Caki2 (cell line): ENCODE measurements around the gene CTBP2. TPM values are rescaled to one million over a fixed set of nuclear protein-coding genes. Genes with fewer than 3 reads are reported as not detected.
A peak's percentile ranks its signal among the peaks of the same experiment; 100 is the strongest.
"Not testable (repeated sequence)": the region's sequence is repeated elsewhere in the genome, so short reads cannot be mapped to it uniquely, and the experiment has no call there.

ENCODE experiments used
- DNase-seq: peaks from one replicate; pipeline ENCODE4 v3.0.0-alpha.2; 2015; ENCODE audit warnings: low read depth
- in situ Hi-C: cut with HindIII; loops from 2 replicates; pipeline ENCODE4 v1.10.0; 2016; ENCODE audit warnings: low sequenced_read_pairs, low pct_unique_long_range_greater_than_20kb, mixed read lengths
- total RNA-seq: library from RNA; depleted of rRNA; stranded (reverse); fragments of >200 nt; shearing (Covaris generic); gene quantifications from 2 replicates; pipeline ENCODE4 v1.2.3, GENCODE V29; 2014; ENCODE audit warnings: low replicate concordance

The CTBP2 gene
- total RNA-seq, 1 experiment from 2014 or later, result 82.4 TPM

GRCh38 chr10:125064681-125065492 is 95.5 kb downstream of the CTBP2 start:
- peak; percentile 93 for DNase-seq
- in situ Hi-C loops, result no loop called here

DNA sequence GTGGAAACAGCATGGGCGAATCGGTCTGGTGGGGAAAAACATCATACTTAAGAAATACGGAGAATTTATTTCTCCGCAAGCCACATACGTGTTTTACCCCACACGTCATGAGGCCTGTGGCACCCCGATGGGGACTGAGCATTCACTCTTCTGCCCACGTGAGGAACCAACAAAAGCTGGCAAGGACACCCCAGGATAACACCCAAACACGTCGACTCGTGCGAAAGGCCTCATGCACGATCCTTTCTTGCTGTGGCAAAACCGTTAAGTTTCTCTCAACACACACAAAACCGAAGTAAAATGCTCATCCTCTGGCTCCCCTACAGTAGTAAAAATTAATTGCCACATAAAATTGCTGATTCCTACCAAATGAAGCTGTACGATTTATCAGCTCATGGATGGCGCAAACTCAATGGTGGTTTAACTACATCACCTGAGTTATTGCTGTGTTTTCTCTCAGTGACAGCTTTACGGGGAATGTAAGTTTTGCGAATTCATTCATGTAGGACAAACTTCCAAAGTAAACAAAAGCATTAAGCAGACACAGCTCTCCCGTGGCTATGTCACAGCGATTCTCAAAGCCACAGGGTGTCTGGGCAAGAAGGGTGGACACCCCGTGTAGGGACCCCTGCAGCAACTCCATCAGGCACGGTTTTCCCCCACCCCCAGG is 97.0 kb downstream of the CTBP2 start:
- in situ Hi-C loops, result no loop called here

DNA sequence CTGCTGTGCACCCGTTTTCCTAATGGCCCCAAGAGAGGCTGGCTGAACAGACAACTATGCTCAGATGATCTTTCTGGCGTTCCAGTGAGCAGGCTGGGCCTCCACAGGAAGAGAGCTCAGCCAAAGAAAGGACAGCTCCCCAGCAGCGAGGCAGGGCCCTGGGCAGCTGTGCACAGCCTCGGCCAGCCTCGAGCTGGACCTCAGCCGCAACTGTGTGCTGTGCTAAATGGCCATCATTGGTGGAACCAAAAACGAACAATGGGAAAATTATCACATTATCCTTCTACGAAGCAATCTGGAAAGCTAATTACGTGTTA is 97.5 kb downstream of the CTBP2 start:
- no peak for DNase-seq
- in situ Hi-C loops, result no loop called here

More for the DNA sequence above, 97.0 kb downstream of the CTBP2 start:
- DNase-seq, result peak; percentile 56

DNA sequence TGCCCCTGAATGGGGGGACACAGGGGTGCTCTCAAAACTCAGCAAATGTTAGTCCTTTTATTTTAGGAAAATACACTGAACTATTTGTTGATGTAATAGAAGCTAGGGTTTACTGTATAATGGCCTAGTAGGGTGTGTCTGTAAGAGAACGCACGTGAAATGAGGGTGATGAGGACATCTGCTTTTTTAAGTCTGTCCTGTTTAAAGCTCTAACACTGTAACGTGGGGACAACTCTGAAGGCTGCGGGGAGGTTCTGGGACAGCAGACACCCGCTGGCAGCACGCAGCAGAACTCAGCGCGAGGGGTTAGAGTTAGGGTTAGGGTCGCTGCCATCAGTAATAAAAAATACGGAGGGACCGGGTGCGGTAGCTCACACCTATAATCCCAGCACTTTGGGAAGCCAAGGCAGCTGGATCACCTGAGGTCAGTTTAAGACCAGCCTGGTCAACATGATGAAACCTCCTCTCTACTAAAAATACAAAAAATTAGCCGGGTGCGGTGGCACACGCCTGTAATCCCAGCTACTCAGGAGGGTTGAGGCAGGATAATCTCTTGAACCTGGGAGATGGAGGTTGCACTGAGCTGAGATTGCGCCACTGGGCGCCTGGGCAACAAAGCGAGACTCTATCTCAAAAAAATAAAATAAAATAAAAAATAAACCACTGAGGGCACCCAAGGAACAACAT is 98.0 kb downstream of the CTBP2 start:
- in situ Hi-C loops, result no loop called here

DNA sequence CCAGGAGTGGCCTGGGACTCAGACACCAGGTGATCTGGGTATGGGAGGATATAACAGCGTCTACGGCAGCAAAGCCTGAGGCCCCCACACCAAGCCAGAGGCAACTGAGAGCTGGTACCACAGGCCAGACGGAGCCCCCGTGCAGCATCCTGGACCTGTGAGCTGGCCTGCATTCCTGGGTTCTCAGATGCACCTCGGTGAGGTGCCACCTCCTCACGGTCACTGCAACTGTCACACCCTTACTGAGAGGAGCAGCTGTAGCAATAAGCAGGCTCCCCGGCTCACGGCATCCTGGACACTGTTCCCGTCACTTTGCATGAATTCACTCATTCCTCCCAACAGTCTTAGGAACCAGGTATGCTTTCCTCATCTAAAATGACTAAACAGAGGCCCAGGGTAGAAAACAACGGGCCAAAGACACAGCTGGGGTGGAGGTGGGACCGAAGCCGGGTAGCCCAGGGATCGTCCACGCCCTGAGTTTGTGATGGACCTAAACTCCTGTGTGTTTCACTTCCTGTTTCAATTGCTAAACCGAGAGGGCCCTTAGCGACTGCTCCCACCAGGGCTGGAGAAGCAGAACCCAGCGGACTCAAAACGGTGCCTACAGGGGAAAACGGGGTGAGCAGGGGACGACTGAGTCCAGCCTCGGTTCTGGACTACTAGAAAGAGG is 98.7 kb downstream of the CTBP2 start:
- DNase-seq, result no peak
- in situ Hi-C loops, result no loop called here

More for the DNA sequence above, 98.0 kb downstream of the CTBP2 start:
- DNase-seq, result no peak

GRCh38 chr10:125060826-125061556 is 99.4 kb downstream of the CTBP2 start:
- DNase-seq, result peak; percentile 78
- in situ Hi-C loops, result no loop called here

DNA sequence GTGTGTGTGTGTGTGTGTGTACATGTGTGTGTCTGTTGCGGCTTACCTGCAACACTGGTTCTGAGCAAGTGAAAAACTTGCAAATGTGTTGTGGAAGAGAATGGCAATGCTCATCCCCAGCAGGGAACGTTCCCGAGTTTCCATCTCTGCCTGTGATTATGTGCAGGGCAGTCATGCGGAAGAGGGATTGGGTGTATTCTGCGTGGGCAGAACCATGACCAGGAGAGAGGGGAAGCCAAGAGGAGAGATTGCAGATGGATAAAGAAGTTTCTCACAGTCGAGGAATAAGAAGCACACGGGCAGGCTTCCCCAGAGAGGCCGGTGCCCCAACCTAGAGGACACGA is 99.9 kb downstream of the CTBP2 start:
- in situ Hi-C loops, result no loop called here
- peak; percentile 60 for DNase-seq

GRCh38 chr10:125060026-125060425 is 100.3 kb downstream of the CTBP2 start:
- no peak for DNase-seq
- in situ Hi-C loops, result no loop called here

DNA sequence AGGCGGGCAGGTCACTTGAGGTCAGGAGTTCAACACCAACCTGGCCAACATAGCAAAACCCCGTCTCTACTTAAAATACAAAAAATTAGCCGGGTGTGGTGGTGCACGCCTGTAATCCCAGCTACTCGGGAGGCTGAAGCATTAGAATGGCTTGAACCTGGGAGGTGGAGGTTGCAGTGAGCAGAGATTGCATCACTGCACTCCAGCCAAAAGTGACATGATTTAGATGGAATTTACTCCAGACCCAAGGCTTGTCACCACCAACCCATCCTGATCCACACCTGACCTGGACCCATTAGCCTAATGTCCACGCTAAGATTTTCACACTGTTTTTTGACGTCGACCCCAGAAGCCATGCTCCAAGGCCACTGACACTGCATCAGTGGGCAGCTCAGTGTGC is 101.0 kb downstream of the CTBP2 start:
- DNase-seq, in situ Hi-C loops: not testable (repeated sequence)

GRCh38 chr10:125057158-125058001 is 103.0 kb downstream of the CTBP2 start:
- no peak for DNase-seq
- in situ Hi-C loops, result no loop called here

- in situ Hi-C loops, result no loop called here
These were observed 103.9 kb downstream of the CTBP2 start for GRCh38 chr10:125056161-125057132.

DNA sequence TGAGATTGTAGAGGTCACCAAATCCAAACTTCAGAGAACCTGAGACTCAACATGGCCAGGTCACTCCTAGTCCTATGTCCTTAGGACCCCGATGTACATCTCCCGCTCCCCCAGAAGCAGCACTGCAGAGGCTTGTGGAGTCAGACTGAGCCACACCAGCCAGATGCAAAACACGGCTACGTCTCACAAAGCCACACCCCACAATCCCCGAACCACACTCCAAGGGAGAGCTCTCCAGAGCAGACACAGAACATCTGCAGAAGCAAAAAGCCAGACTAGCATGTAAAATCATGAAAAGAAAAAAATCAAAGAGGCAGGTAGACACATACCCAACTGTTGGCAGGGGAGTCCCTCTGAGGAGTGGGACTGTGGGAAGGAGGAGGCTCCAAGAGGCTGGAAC is 104.9 kb downstream of the CTBP2 start:
- DNase-seq, result no peak
- in situ Hi-C loops, result no loop called here

More at GRCh38 chr10:125056161-125057132, 103.9 kb downstream of the CTBP2 start:
- DNase-seq, result no peak

DNA sequence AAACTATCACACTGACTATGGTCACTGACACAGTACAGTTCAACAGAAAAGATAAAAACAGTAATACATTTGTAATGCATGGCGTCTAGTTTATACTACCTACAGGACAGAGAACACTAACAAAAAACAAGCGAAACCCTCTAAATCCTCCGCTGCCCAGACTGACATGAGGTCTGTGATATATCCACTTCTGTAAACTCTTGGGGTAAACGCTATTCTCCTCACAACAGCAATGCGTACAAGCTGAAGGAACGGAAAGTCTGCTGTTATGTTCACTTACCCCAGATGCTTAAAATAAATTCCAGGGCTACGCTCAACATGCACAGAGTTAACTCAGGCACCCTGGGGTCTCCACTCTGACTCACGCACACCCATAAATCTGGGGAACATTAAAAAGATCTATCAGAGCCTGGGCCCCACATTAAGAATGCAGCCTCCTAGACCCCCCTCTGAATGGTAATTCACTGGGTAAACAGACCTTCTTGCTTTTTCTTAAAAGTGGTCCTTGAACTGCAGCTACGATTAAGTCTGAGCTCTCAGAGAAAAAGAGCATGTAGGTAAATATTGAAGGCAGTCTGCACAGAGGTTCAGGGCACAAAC is 105.6 kb downstream of the CTBP2 start:
- in situ Hi-C loops, result no loop called here
- DNase-seq, result no peak

DNA sequence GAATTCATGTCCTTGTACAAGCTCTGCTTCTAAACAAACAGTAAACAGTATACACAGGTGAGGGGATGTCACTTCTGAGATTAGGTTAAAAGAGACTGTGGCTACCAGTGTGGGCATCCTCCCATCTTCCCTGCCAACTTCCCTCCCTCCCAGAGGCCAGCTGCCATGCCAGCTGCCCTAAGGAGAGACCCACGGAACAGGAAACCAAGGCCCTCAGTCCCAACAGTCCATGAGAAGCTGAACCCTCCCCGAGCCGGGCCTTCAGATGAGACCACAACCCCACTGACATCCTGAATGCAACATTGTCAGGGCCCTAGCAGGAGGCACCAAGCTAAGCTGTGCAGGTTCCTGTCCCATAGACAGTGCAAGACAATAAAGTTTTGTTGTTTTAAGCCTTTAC is 106.1 kb downstream of the CTBP2 start:
- in situ Hi-C loops, result no loop called here

DNA sequence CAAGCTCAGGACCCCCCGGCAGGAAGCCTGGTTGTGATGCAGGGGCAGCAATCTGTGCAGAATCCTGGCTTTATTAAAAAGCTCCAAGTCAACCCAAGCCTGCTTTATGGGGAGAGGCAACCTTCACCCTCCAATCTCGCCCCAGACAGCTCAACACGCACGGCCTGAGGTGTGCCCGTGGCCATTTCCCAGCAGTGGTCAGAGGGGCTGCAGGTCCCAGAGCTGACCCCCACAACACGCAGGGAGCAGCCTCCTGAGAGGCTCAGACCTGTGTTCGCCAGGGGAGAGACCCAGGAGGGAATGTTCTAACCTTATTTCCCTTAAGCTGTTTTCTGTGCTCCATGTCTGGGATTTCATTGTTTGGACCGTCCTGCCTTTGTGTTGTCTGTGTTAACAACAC is 108.2 kb downstream of the CTBP2 start:
- in situ Hi-C loops, result no loop called here
- DNase-seq, result no peak

More for the DNA sequence above, 106.1 kb downstream of the CTBP2 start:
- DNase-seq, result no peak

- in situ Hi-C loops, result no loop called here
These were observed 110.0 kb downstream of the CTBP2 start for GRCh38 chr10:125050383-125050782.

More at GRCh38 chr10:125050383-125050782, 110.0 kb downstream of the CTBP2 start:
- no peak for DNase-seq
